GM19463 (cell line): ENCODE measurements around the gene ACOX3.
A peak's percentile ranks its signal among the peaks of the same experiment; 100 is the strongest.
"Not testable (repeated sequence)": the region's sequence is repeated elsewhere in the genome, so short reads cannot be mapped to it uniquely, and the experiment has no call there.

Experiments used
- ATAC-seq: cut with Tn5 transposase; IDR thresholded peaks from one replicate; pipeline ENCODE4 v1.9.1; 2021; ENCODE audit warnings: mild to moderate bottlenecking, moderate library complexity; ENCODE audit not compliant: unreplicated experiment

The ACOX3 gene

DNA sequence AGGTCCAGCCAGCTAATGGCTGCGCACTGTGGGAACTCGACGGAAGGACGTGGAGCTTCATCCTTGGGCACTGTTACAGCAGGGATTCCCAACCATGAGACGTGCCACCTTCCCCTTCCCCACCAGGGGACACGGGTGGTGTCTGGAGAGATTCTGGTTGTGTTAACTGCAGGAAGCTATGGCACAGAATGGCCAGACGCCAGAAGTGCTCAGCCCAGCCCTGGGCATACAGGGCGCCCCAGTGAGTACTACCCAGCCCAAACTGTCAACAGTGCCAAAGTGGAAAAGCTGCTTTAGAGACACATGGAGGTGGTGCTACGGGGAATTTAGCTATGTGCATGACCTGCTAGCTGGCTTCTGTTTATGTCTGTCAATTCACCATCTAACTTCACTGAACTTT is 32.8 kb downstream of the ACOX3 start:
- ATAC-seq, result no peak

DNA sequence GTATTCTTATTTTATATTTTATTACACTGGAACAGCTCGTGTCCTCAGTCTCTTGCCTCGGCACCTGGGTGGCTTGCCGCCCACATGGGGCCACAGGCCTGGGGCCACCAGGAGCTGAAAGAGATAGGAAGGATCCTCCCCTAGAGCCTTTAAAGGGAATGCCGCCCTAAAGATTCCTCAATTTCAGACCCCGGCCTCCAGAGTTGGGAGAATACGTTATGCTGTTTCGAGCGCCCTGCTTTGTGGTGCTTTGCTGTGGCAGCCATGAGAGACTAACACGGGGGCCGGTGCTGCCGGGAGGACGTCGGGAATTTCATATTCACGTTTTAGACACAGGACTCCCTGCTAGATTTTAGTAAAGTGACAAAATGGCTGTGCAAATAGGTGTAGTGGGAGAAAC is 33.2 kb downstream of the ACOX3 start:
- no peak for ATAC-seq

DNA sequence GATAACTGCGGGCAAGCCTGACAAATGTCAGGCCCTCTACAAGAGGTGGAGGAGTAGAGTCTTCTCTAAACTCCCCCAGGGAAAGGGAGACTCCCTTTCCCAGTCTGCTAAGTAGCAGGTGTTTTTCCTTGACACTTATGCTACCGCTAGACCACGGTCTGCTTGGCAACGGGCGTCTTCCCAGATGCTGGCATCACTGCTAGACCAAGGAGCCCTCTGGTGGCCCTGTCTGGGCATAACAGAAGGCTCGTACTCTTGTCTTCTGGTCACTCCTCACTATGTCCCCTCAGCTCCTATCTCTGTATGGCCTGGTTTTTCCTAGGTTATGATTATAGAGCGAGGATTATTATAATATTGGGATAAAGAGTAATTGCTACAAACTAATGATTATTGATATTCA is 33.6 kb downstream of the ACOX3 start:
- ATAC-seq, result not testable (repeated sequence)

DNA sequence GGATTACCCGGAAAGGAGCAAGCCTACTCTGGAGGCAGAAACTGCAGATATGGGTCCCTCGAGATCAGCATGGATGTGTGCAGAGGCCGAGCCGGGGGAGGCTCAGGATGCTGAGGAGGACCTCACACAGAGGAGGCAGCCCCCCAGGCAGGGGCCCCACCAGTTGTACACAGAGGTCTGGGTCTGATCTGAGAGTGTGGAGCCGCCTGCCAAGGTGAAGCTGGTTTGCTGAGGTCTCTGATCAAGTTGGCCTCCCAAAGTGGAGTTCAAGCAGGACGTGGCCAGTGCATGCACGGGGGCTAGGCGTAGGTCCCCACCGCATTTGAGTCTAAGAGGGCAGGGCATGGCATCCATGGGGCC is 35.0 kb downstream of the ACOX3 start:
- no peak for ATAC-seq

DNA sequence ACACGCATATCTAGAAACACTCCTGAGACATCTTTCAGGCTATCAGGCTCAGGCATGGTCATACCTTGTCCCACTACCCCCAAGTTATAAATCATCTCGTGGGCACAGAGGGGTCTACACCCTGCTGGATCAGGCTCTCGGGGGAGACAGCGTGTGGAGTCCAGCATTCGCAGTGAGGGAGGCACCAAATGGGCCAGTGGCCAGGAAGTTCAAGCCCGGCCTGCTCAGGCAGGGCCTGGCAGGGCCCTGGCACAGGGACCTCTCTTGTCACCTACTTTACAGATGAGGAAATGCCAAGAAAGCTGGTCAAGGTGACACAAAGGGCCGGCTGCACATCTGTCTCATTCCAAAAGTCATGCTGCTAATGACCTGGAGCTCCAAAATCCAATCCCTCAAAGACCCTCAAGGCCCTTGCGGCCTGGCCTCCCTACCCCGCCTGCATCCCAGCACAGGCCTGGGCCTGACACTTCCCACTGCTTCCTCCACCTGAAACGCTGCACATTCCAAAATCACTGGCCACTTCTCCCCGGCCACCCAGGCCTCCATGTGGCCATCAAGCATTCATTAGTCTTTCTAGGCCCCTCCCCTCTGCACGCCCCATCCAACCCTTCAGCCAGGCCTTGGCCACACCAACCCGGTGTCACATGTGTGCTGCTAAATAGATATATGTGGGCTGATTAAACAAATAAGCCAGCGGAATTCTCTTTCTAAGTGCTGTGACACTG is 35.6 kb downstream of the ACOX3 start:
- no peak for ATAC-seq

DNA sequence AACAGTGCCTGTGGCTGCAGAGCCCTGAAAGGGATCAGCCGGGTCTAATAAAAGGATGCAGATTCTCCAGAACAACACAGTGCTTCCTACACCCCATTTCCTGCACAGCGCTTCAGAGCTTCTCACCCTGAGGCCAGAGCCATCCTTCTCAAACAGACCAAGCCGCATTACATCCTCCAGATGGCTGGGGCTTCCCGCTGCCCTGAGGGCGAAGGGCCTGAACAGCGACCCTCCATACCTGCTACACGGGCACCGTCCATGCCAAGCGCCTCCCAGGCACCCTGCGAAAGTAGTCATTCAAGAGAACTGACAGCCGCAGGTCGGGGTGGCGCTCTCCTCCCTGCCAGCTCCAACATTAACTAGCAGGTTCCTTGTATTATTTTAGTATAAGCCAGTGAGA is 36.5 kb downstream of the ACOX3 start:
- no peak for ATAC-seq

DNA sequence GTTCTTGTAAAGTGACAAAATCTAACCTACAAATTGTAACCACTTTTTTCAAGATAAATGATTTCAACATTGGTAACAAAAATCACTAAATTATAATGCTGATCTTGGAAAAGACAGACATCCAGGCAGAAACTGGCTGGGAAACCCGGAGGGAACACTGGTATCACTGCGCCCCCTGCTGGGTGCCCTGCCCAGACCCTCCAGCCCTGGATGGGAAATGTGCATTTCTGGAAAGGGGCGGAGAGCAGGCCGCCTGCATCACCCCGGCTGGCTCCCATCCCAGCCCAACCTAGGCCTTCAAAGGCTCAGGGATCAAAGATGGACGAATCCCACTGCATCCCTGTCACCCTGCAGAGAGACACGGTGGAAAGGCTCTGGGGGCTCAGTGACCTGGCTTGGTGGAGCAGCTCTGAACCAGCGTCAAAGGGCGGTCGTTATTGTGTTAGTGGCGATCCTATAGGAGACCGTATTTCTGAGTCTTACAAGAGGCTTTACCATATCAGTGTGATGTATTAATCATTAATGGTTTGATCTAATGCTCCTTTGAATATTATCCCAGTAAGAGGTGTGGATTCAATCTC is 37.3 kb downstream of the ACOX3 start:
- no peak for ATAC-seq

DNA sequence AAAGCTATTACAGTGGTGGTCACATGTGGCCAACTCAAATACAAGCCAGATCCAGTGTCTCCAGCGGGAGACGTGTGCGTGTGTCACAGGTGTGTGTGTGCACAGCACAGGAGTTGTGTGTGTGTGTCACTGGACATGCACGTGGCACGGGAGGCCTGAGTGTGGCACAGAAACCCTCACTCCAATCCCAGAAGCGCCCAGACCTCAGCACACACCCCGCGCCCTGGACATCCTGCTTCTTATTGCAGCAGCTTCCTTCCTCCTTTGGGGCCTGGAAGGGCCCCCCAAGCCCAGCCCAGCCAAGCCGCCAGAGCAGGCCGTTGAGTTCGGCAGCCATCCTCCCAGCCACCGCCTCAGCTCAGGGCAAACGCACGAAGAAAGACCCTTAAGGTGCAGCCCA is 37.9 kb downstream of the ACOX3 start:
- ATAC-seq, result no peak

DNA sequence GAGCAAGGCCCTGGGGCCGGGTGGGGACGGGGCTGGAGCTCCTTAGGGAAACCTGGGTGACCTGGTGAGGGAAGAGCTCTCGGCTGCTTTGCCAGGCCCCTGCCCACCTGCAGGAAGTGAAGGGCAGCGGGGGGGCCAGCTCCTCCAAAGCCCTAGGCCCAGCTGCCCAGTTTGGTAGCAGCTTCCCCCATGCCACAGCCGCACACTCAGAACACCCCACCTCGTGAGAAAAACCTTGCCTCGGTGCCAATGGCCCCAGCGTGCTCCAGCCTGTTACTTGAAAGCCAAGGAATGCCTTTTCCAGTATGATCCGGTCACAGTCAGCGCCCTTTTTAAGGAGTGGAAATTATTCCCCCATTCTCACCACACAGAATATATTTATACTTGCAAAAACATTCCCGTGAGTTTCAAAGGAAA is 38.3 kb downstream of the ACOX3 start:
- ATAC-seq, result no peak

DNA sequence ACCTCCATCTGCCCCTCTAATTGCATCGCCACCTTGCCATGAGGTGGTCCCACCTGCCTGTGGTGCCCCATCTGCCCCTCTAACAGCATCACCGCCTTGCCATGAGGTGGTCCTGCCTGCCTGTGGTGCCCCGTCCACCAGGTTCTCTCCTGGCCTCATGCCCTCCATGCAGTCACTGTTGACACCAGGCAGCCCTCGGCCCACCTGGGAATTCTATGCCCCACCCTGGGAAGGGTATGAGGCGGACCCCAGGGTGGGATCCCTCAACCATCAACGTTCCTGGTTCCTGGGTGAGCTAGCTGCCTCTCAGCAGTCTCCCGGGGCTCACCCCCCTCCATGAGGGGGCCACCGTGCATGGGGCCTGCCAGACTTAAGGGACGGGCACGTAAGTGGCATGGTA is 38.9 kb downstream of the ACOX3 start:
- no peak for ATAC-seq

DNA sequence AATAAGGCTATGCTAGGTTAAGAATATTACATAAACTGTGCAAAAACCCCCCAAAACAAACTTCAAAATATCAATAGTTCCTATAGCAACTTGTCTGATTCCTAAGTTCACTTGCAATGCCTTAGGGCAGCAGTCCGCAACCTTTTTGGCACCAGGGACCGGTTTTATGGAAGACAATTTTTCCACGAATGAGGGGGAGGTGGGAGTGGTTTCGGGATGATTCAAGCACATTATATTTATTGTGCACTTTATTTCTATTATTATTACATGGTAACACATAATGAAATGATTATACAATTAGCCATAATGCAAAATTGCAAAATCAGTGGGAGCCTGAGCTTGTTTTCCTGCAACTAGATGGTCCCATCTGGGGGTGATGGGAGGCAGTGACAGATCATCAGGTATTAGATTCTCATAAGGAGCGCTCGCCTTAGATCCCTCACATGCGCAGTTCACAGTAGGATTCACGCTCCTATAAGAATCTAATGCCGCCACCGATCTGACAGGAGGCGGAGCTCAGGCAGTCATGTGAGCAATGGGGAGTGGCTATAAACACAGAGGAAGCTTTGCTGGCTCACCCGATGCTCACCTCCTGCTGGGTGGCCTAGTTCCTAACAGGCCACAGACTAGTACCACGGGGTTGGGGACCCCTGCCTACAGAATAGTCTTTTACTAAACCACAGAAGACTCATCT is 39.7 kb downstream of the ACOX3 start:
- ATAC-seq, result no peak

DNA sequence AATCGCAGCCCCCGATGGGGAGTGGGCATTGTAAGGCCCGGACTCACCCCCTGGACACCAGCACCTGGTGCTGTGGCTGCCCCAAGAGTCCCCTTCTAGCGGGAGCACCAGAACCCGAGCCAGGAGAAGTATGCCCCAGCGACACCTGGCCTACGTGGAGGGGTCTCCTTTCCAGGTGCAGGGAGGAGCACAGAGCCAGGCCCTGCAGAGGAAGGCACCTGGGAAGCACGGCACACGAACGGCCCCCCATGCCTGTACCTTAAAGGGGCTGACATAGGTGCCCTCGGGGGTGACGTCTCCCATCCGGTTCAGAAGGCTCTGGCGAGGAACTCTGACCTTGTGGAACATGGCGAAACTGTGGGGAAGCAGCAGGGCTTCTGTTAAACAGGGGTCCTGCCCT is 41.2 kb downstream of the ACOX3 start:
- ATAC-seq, result no peak

DNA sequence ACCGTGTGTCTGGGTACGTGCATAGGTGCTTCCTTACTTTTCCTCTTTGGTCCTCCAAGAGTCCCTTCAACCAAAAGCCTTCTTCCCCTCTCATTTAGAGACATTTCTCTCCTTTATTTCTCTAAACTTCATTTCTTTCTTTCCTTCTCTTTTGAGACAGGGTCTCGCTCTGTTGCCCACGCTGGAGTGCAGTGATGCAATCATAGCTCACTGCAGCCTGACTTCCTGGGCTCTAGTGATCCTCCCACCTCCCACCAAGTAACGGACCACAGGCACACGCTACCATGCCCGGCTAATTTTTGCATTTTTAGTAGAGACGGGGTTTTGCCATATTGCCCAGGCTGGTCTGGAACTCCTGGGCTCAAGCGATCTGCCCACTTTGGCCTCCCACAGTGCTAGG is 42.2 kb downstream of the ACOX3 start:
- no peak for ATAC-seq

DNA sequence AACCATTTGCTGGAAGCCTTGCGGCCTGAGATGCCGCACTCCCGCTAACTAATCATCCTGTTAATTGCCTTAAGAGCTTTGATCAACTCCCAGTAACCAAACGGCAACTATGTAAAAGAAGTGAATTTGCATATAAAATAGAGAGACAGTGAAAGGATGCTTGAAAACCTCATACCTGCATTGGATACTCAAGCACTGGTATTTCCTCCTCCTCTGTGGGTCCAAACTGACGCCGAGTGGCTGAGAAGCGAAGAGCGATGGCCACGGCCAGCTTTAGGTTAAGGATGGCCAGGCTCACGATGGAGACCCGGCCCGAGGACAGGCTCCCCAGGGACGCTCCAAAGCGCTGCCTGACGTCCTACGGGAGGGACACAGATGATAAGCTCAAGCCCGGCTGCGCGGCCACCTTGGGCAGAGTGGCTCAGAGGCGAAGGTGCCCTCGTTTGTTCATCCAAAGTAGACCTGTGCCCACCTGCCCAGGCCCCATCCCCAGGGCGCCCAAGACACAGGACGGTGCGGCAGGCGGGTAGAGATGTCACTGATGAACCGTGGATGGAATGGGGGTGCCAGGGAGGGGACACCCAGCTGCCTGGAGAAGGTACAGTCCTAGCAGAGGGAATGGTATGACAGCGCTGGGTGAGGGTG is 43.6 kb downstream of the ACOX3 start:
- no peak for ATAC-seq

DNA sequence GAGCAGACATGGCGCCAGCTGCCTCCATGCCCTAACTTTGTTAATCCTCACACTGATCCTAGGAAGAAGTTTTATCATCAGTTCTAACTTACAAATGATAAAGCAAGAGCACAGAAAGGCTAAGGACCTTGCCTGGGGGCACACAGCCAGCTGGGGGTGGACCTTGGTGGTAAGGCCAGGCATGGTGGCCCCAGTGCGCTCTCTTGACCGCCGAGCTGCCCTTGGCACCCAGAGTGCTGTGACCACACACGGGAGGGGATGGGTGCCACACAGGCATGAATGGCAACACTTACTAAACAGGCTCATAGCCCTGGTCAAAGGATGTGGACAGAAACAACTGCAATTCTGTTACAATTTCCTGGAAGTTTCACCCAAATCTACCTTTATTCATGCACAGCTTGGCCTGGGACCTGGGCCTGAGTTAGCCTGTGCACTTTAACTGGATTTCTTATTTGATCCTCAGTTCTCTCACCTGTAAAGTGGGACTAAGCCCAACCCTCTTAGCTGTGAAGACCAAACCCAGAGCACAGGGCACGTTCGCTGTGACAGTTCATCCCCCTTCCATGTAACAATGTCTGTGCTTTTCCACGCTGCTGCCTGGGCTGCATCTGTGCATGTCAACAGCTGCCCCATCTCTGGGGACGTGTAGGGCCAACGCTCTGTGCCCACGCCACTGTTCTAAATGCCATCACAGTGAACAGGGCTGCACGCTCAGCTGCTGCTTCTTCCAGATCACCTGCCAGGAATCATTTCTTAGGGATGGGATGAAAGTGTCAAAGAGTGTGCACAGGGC is 44.8 kb downstream of the ACOX3 start:
- ATAC-seq, result no peak

DNA sequence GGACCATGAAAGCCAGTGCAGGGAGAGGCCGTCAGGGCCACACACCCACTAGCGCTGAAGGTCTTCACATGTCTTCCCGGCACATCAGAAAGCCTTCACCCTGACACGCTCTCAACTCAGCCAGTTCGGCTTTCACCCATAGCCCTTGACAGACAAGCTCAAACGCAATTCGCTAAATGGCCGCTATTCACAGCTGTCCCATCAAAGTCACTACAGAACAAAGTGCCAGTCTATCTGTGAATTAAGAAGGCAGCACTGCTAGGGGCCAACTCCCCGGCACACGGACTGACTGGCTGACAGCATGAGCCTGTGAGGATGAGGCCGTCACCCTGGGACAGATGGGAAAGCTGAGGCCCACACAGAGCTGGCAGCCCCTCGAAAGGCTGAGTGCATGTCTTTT is 45.7 kb downstream of the ACOX3 start:
- no peak for ATAC-seq

DNA sequence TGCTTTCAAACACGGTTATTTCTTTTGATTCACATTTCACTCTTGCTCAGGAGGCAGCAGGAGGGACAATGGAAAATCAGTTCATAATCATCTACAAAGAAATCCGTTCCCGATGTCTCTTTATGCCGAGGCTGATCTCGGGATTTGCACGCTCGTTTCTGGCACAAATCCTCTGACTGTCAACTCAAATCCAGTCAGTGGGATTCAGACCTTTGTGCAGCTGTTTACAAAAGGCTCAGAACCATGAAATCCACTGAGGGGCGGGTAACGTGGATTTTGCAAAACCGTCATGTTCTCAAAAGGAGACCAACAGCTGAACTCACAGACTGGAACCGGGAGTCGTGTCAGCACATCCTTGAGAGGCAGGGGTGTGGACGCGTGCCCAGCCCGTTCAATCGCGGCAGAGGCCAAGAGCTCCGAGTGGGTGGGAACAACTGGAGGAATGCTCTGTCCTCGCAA is 46.4 kb downstream of the ACOX3 start:
- no peak for ATAC-seq

DNA sequence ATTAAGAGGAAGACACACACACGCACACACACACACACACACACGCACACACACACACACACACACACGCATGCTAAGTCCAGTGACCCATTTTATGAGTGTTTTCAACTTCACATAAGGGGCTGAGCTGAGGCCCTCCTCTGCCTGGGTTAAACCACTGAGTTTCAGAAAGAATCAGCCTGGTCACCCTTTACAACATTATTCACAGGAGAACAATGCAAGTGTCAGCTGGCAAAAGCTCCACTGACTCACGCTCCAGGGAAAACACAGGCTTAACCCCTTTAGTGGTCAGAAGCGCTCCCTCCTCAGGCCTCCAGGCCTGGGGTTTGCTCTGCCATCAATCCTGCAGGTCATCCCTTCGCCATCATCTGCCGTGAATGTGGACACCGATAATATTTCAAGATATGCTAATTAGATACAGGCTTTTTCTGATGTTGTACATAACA is 46.9 kb downstream of the ACOX3 start:
- ATAC-seq, result no peak

DNA sequence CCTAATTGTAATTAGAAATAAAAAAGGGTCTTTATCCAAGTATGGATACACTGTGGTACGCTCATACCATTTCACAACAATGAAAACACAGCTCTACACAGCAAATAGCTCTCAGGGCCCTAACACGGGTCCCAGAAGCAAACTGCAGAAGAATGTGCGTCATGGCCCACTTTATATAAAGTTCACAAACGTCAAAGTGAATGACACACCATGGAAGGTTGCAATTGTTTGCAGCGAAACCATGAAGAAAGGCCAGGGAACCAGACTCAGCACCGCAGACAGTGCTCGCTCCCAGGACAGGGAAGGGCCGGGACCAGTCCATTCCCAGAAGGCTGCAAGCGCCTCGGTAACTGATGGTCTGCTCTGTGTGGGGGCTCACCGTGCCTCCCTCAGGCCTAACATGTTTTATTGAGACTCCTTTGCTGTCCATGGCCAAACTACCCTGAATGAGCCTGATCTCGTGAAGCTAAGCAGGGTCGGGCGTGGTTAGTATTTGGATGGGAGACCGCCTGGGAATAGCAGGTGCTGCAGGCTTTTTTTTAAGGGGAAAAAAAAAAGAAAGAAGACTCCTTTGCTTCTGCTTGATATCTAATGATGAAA is 47.8 kb downstream of the ACOX3 start:
- no peak for ATAC-seq

DNA sequence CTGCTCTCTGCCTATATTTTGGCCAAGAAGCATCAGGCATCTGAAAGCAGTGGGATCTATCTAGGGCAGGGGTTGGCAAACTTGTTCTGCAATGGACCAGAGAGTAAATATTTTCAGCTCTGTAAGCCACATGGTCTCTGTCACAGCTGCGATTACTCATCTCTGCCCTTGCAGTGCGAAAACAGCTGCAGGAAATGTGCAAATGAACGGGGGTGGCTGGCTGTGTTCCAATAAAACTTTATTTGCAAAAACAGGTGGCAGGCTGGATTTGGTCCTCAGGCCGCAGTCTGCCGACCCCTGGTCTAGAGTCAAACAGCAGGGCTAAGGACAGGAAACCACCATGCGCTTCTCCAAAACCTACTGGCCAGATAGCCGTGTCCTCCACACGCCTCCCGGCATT is 48.6 kb downstream of the ACOX3 start:
- peak; percentile 88 for ATAC-seq

DNA sequence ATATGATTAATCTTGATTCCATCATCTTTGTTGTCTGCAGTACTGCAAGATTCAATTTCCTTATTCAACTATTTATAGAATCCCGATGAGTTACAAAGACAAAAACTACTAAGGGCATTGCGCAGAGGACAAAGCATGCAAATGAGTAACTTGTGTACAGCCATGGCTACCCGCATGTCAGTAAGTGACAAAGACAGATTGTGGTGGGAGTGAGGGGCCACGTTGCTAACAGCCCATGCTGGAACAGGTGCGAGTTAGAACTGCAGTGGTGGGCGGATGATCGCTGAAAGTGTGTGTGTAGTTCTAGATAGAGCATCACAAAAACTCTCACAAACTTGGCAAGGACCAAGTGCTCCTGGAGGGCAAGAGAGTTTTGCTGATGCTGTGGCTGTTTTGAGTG is 49.5 kb downstream of the ACOX3 start:
- ATAC-seq, result no peak
